HepG2 (cell line): ENCODE data around the gene FURIN. TPM values are rescaled to one million over a fixed set of nuclear protein-coding genes. Genes with fewer than 3 reads are reported as not detected.

Experiments used
- CBFB ChIP-seq: sonication (generic); formaldehyde crosslinking; IDR thresholded peaks from 2 replicates; pipeline ENCODE4 v1.4.0; 2020; ENCODE audit warnings: missing genetic modification reagents
- CTCF ChIP-seq: sonication (generic); formaldehyde crosslinking; IDR thresholded peaks from 2 replicates; pipeline ENCODE4 v1.5.0; 2020; ENCODE audit warnings: mild to moderate bottlenecking, missing genetic modification reagents, moderate library complexity
- DNMT1 ChIP-seq: sonication (generic); formaldehyde crosslinking; IDR thresholded peaks from 2 replicates; pipeline ENCODE4 v1.5.1; 2020; ENCODE audit warnings: mild to moderate bottlenecking, missing genetic modification reagents
- DNMT3B ChIP-seq: conservative IDR thresholded peaks from 2 replicates; pipeline ENCODE4 v1.6.1; 2016; ENCODE audit warnings: missing biosample characterization, control low read depth
- DR1 ChIP-seq: sonication (generic); formaldehyde crosslinking; IDR thresholded peaks from 2 replicates; pipeline ENCODE4 v1.8.0; 2021; ENCODE audit warnings: mild to moderate bottlenecking, missing genetic modification reagents, inconsistent platforms
- EHMT2 ChIP-seq: fragments of 200-600 bp; sonication (generic); IDR thresholded peaks from 2 replicates; pipeline ENCODE4 v1.7.0; 2017; ENCODE audit warnings: antibody characterized with exemption, low read depth, low read length, borderline replicate concordance
- FOXA1 ChIP-seq, 2 experiments: fragments of 450-650 bp in 1 of 2; sonication (generic) in 1 of 2; formaldehyde crosslinking in 1 of 2; IDR thresholded peaks; 2 replicates each; pipeline versions ENCODE4 v1.4.0 to v1.6.1; 2016 to 2020; ENCODE audit warnings: missing genetic modification reagents in 1 of 2
- IKZF5 ChIP-seq: IDR thresholded peaks from 2 replicates; pipeline ENCODE4 v1.6.1; 2018; ENCODE audit warnings: missing genetic modification reagents, mild to moderate bottlenecking, missing compliant biosample characterization
- JUN ChIP-seq: sonication (generic); formaldehyde crosslinking; IDR thresholded peaks from 2 replicates; pipeline ENCODE4 v1.4.0; 2020; ENCODE audit warnings: mild to moderate bottlenecking, missing genetic modification reagents
- PAWR ChIP-seq: sonication (generic); formaldehyde crosslinking; IDR thresholded peaks from 2 replicates; pipeline ENCODE4 v1.4.0; 2020; ENCODE audit warnings: missing genetic modification reagents, mild to moderate bottlenecking, borderline replicate concordance
- SATB2 ChIP-seq: sonication (generic); formaldehyde crosslinking; IDR thresholded peaks from 2 replicates; pipeline ENCODE4 v1.5.0; 2020; ENCODE audit warnings: missing genetic modification reagents
- SETDB1 ChIP-seq: sonication (generic); formaldehyde crosslinking; IDR thresholded peaks from 2 replicates; pipeline ENCODE4 v1.5.1; 2020; ENCODE audit warnings: missing genetic modification reagents, mild to moderate bottlenecking, borderline replicate concordance
- SMC3 ChIP-seq: IDR thresholded peaks from 2 replicates; pipeline ENCODE4 v1.6.1; 2011; ENCODE audit warnings: low read length, improper control_type of control experiment
- SOX6 ChIP-seq, 2 experiments: fragments of 450-650 bp in 1 of 2; sonication (generic) in 1 of 2; formaldehyde crosslinking in 1 of 2; IDR thresholded peaks; 2 replicates each; pipeline versions ENCODE4 v1.4.0 to v1.6.1; 2017 to 2020; ENCODE audit warnings: antibody characterized with exemption in 1 of 2, mild to moderate bottlenecking in 1 of 2, missing genetic modification reagents in 1 of 2
- SUZ12 ChIP-seq: fragments of 150-350 bp; IDR thresholded peaks from 2 replicates; pipeline ENCODE4 v1.6.1; 2014; ENCODE audit warnings: low read depth, low read length
- ZBTB7A ChIP-seq: sonication (generic); formaldehyde crosslinking; IDR thresholded peaks from 2 replicates; pipeline ENCODE4 v1.8.0; 2022; ENCODE audit warnings: mild to moderate bottlenecking, missing genetic modification reagents
- ZFP36L2 ChIP-seq: sonication (generic); formaldehyde crosslinking; IDR thresholded peaks from 2 replicates; pipeline ENCODE4 v1.4.0; 2020; ENCODE audit warnings: missing genetic modification reagents
- ZMAT5 ChIP-seq: sonication (generic); formaldehyde crosslinking; IDR thresholded peaks from 2 replicates; pipeline ENCODE4 v1.5.0; 2020; ENCODE audit warnings: mild to moderate bottlenecking, low read depth, missing genetic modification reagents, borderline replicate concordance
- ZNF501 ChIP-seq: sonication (generic); formaldehyde crosslinking; IDR thresholded peaks from 2 replicates; pipeline ENCODE4 v1.5.1; 2020; ENCODE audit warnings: mild to moderate bottlenecking, moderate library complexity, missing genetic modification reagents
- ZNF615 ChIP-seq: sonication (generic); formaldehyde crosslinking; IDR thresholded peaks from 2 replicates; pipeline ENCODE4 v1.5.0; 2020; ENCODE audit warnings: mild to moderate bottlenecking, missing genetic modification reagents, borderline replicate concordance
- ZNF781 ChIP-seq: sonication (generic); formaldehyde crosslinking; IDR thresholded peaks from 2 replicates; pipeline ENCODE4 v1.5.1; 2020; ENCODE audit warnings: borderline replicate concordance, mild to moderate bottlenecking, missing genetic modification reagents; ENCODE audit errors: not compliant biosample characterization
- ZNF850 ChIP-seq: sonication (generic); formaldehyde crosslinking; conservative IDR thresholded peaks from 2 replicates; pipeline ENCODE4 v1.9.0; 2021; ENCODE audit warnings: mild to moderate bottlenecking, missing genetic modification reagents
- polyA plus RNA-seq, 8 experiments: library from polyadenylated mRNA; depleted of rRNA in 3 of 8; stranded (reverse) in 7 of 8; unstranded in 1 of 8; fragments of >200 nt; fragmentation: Illumina TruSeq in 4 of 8; extraction: Trizol in 4 of 8; gene quantifications; 2 replicates each; pipeline versions ENCODE4 v1.2.1 to v1.2.3, GENCODE V29; 2011 to 2016; ENCODE audit warnings: low read depth in 4 of 8, missing spikeins in 1 of 8, mixed read lengths in 1 of 8; ENCODE audit not compliant: insufficient read depth in 1 of 8
- total RNA-seq, 5 experiments: library from RNA; depleted of rRNA; stranded (reverse); fragments of >200 nt; fragmentation: Illumina TruSeq; extraction: Trizol; gene quantifications; 2 replicates each; pipeline ENCODE4 v1.2.3, GENCODE V29; 2016; ENCODE audit warnings: low read depth in 1 of 5
- TF ChIP-seq, protein P1 (sequence below): sonication (generic); formaldehyde crosslinking; IDR thresholded peaks from 2 replicates; pipeline ENCODE4 v1.4.0; 2020; ENCODE audit warnings: mild to moderate bottlenecking, missing genetic modification reagents
- TF ChIP-seq, protein P2 (sequence below): sonication (generic); formaldehyde crosslinking; IDR thresholded peaks from 2 replicates; pipeline ENCODE4 v1.4.0; 2020; ENCODE audit warnings: missing genetic modification reagents, borderline replicate concordance

FURIN gene
- total and polyA plus RNA-seq, 2 of the 13 experiments (the other 11 are each of a cell fraction or from before 2014, with no cell fraction given), result 15.2 to 17.4 TPM

DNA sequence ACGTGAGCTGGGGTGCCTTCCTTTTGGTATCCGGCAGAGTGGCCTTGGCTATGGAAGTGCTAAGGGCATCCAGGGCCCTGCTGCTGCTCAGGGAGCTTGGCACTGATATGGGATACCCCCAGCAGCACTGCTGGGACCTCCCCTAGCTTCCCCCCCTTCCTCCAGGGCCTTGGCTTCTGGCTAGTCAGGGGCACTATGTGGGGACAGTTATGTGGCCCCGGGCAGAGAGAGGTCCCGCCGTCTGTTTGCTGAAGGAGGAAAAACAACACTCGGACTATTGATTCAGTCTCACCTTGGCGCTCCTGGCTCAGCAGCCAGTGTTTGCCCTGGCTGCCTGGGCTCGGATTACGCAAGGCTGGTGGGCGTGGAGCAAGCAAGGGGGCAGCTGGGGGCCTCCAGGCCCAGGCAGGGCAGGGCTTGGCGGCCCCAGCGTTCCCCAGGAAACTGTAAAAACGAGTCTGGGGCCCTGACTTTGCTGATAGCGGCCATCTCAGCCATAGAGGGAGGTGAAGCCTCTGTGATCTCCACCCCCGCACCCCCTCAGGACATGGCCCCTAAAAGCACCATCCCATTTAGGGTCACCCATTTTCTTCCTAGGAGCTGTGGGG lies 5.7 kb downstream of the FURIN start (continued):
- no peak for TF ChIP-seq EHMT2
- TF ChIP-seq IKZF5 (CRISPR knock-in tag), result peak; percentile 97
- TF ChIP-seq SOX6 (IDR thresholded peaks at IDR 0.05), result no peak
- TF ChIP-seq SOX6 (CRISPR knock-in tag; IDR thresholded peaks at IDR 0.05), result peak; percentile 99
- TF ChIP-seq ZFP36L2 (CRISPR knock-in tag), result 0 out of 2 replicates have a peak, but pooled peaks have one; percentile 63
- TF ChIP-seq, protein P1, sequence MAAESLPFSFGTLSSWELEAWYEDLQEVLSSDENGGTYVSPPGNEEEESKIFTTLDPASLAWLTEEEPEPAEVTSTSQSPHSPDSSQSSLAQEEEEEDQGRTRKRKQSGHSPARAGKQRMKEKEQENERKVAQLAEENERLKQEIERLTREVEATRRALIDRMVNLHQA (CRISPR knock-in tag), result no peak
- peak; percentile 86 for TF ChIP-seq FOXA1 (IDR thresholded peaks at IDR 0.05)
- peak; percentile 100 for TF ChIP-seq FOXA1 (CRISPR knock-in tag; IDR thresholded peaks at IDR 0.05)
- TF ChIP-seq DNMT1 (CRISPR knock-in tag), result peak; percentile 59; the same call in 1 of the 2 replicates
- TF ChIP-seq SMC3, result peak; percentile 13; the same call in 1 of the 2 replicates
- peak; percentile 95 for TF ChIP-seq CBFB (CRISPR knock-in tag)
- no peak for TF ChIP-seq ZNF501 (CRISPR knock-in tag)
- no peak for TF ChIP-seq ZNF615 (CRISPR knock-in tag)
- no peak for TF ChIP-seq PAWR (CRISPR knock-in tag)
- no peak for TF ChIP-seq ZMAT5 (CRISPR knock-in tag)
- TF ChIP-seq CTCF (CRISPR knock-in tag), result 0 out of 2 replicates have a peak, but pooled peaks have one; percentile 30
- TF ChIP-seq ZNF781 (CRISPR knock-in tag), result peak; percentile 84
- TF ChIP-seq ZBTB7A (CRISPR knock-in tag), result peak; percentile 97
- TF ChIP-seq, protein P2, sequence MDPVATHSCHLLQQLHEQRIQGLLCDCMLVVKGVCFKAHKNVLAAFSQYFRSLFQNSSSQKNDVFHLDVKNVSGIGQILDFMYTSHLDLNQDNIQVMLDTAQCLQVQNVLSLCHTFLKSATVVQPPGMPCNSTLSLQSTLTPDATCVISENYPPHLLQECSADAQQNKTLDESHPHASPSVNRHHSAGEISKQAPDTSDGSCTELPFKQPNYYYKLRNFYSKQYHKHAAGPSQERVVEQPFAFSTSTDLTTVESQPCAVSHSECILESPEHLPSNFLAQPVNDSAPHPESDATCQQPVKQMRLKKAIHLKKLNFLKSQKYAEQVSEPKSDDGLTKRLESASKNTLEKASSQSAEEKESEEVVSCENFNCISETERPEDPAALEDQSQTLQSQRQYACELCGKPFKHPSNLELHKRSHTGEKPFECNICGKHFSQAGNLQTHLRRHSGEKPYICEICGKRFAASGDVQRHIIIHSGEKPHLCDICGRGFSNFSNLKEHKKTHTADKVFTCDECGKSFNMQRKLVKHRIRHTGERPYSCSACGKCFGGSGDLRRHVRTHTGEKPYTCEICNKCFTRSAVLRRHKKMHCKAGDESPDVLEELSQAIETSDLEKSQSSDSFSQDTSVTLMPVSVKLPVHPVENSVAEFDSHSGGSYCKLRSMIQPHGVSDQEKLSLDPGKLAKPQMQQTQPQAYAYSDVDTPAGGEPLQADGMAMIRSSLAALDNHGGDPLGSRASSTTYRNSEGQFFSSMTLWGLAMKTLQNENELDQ (CRISPR knock-in tag), result no peak
- TF ChIP-seq SETDB1 (CRISPR knock-in tag), result no peak
- TF ChIP-seq SATB2 (CRISPR knock-in tag), result no peak
- no peak for TF ChIP-seq ZNF850 (CRISPR knock-in tag)
- TF ChIP-seq JUN, result peak; percentile 88
- TF ChIP-seq DR1 (CRISPR knock-in tag), result no peak; the same call in 1 of the 2 replicates
- 0 out of 2 replicates have a peak, but pooled peaks have one; percentile 32 for TF ChIP-seq DNMT3B
- TF ChIP-seq SUZ12, result no peak
